Measurements from ENCODE around the gene EDA. TPM values are rescaled to one million over a fixed set of nuclear protein-coding genes. Genes with fewer than 3 reads are reported as not detected.

Gene EDA
- total RNA-seq, 1 donor from 2014 or later, result 6.8 TPM

GRCh38 chrX:70062076-70062475, 446.2 kb downstream of the EDA start, which contains the start of gene OTUD6A:
OTUD6A (plus strand) TSS chrX:70062457; CDS start chrX:70062525, 68 bp downstream.
- TF ChIP-seq EZH2 (IDR thresholded peaks at IDR 0.05) (no peak), EZH2phosphoT487 (IDR thresholded peaks at IDR 0.05) (no peak), CTCF (IDR thresholded peaks at IDR 0.05) (no peak)
- H3K9me3 Mint-ChIP-seq, result peaks cover 16% of the 10 kb centered on the region

DNA sequence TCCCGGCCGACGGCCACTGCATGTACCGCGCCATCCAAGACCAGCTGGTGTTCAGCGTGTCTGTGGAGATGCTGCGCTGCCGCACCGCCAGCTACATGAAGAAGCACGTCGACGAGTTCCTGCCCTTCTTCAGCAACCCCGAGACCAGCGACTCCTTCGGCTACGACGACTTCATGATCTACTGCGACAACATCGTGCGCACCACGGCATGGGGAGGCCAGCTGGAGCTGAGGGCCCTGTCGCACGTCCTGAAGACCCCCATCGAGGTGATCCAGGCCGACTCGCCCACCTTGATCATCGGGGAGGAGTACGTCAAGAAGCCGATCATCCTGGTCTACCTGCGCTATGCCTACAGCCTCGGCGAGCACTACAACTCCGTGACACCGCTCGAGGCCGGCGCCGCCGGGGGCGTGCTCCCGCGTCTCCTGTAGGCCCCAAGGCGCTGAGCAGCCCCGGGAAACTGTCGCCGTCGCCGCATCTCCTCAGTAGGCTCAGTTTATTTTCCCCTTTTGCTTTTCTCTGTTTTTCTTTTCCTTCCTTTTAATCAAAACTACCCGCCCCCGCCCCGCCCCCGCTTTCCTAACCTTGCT, 447.1 kb downstream of the EDA start:
- Histone ChIP-seq H3K36me3 (no peaks in the 10 kb centered on the region), H2AFZ (replicated peaks) (no peak overlapping the region)
- peaks cover 19% of the 10 kb centered on the region for H3K9me3 Mint-ChIP-seq

More at GRCh38 chrX:70062076-70062475, 446.2 kb downstream of the EDA start, which contains the start of gene OTUD6A:
- Histone ChIP-seq H3K27me3 (no peaks in the 10 kb centered on the region), H3K9ac (no peak within 1 kb of the TSS), H3K4me3 (no peak within 1 kb of the TSS), H3K27ac (no peak within 1 kb of the TSS), H3K4me2 (no peak within 1 kb of the TSS), H3K9me3 (ENCODE audit: low read depth) (peaks cover 4% of the 10 kb centered on the region), H3K36me3 (no peaks in the 10 kb centered on the region), H2AFZ (replicated peaks) (no peak within 1 kb of the TSS), H3F3A (ENCODE audit: low read depth) (no peaks in the 10 kb centered on the region), H3K4me1 (no peaks in the 10 kb centered on the region), H4K20me1 (ENCODE audit: low read depth) (no peaks in the 10 kb centered on the region), H3K79me2 (ENCODE audit: low read depth) (no peaks in the 10 kb centered on the region)
- H3K36me3 Mint-ChIP-seq, result no peaks in the 10 kb centered on the region
- H3K27ac Mint-ChIP-seq, result no peak within 1 kb of the TSS
- peaks cover 8% of the 10 kb centered on the region for H3K27me3 Mint-ChIP-seq (ENCODE audit: insufficient read depth, low read depth)
- no peak within 1 kb of the TSS for H3K4me3 Mint-ChIP-seq
- no peak for DNase-seq (ENCODE audit: low spot score)
- H3K4me1 Mint-ChIP-seq, result no peaks in the 10 kb centered on the region

GRCh38 chrX:70066646-70067045, 450.7 kb downstream of the EDA start:
- Histone ChIP-seq H3K9me3 (ENCODE audit: low read depth) (no peaks in the 10 kb centered on the region), H3K79me2 (ENCODE audit: low read depth) (no peaks in the 10 kb centered on the region), H3K4me1 (no peaks in the 10 kb centered on the region), H3K27me3 (no peaks in the 10 kb centered on the region), H3K4me3 (no peak overlapping the region), H3K9ac (no peak overlapping the region), H3K4me2 (no peak overlapping the region), H3K27ac (no peak overlapping the region), H3K36me3 (no peaks in the 10 kb centered on the region), H3F3A (ENCODE audit: low read depth) (no peaks in the 10 kb centered on the region), H2AFZ (replicated peaks) (no peak overlapping the region), H4K20me1 (ENCODE audit: low read depth) (no peaks in the 10 kb centered on the region)
- no peak for TF ChIP-seq EZH2 (IDR thresholded peaks at IDR 0.05)
- TF ChIP-seq EZH2phosphoT487 (IDR thresholded peaks at IDR 0.05), result no peak
- no peak for TF ChIP-seq CTCF (IDR thresholded peaks at IDR 0.05)
- no peak overlapping the region for H3K27ac Mint-ChIP-seq
- H3K36me3 Mint-ChIP-seq, result no peaks in the 10 kb centered on the region
- no peak overlapping the region for H3K4me3 Mint-ChIP-seq
- no peaks in the 10 kb centered on the region for H3K4me1 Mint-ChIP-seq
- peaks cover 10% of the 10 kb centered on the region for H3K27me3 Mint-ChIP-seq (ENCODE audit: insufficient read depth, low read depth)
- H3K9me3 Mint-ChIP-seq, result peaks cover 16% of the 10 kb centered on the region
- no peak for DNase-seq (ENCODE audit: low spot score)

More for the DNA sequence above, 447.1 kb downstream of the EDA start:
- Histone ChIP-seq H3K4me1 (no peaks in the 10 kb centered on the region), H4K20me1 (ENCODE audit: low read depth) (no peaks in the 10 kb centered on the region), H3K27ac (no peak overlapping the region), H3F3A (ENCODE audit: low read depth) (no peaks in the 10 kb centered on the region), H3K79me2 (ENCODE audit: low read depth) (no peaks in the 10 kb centered on the region), H3K4me2 (no peak overlapping the region), H3K27me3 (no peaks in the 10 kb centered on the region), H3K4me3 (no peak overlapping the region), H3K9ac (no peak overlapping the region), H3K9me3 (ENCODE audit: low read depth) (peaks cover 4% of the 10 kb centered on the region)
- TF ChIP-seq CTCF (IDR thresholded peaks at IDR 0.05), result no peak
- no peak for TF ChIP-seq EZH2phosphoT487 (IDR thresholded peaks at IDR 0.05)
- no peak for TF ChIP-seq EZH2 (IDR thresholded peaks at IDR 0.05)
- Mint-ChIP-seq H3K27ac (no peak overlapping the region), H3K4me3 (no peak overlapping the region), H3K4me1 (no peaks in the 10 kb centered on the region), H3K36me3 (no peaks in the 10 kb centered on the region), H3K27me3 (ENCODE audit: insufficient read depth, low read depth) (peaks cover 10% of the 10 kb centered on the region)
- DNase-seq (ENCODE audit: low spot score), result no peak
